ENCODE data around the gene TMEM175. TPM values are rescaled to one million over a fixed set of nuclear protein-coding genes. Genes with fewer than 3 reads are reported as not detected.

The TMEM175 gene
- total and polyA plus RNA-seq, 2 of the 8 experiments (the other 6 are each of a cell fraction or from before 2014, with no cell fraction given) = 4.9 to 20.7 TPM

- Histone ChIP-seq H3K4me2 (ENCODE audit: insufficient read depth in 1 of 2, low read depth in 2 of 2, low read length in 2 of 2) (no peak overlapping the region), H3K4me1 (replicated peaks in 1 of 4; ENCODE audit: control insufficient read depth in 3 of 4, insufficient read depth in 4 of 4, low read length in 3 of 4) (peaks cover 0 to 8% (median 0%) of the 10 kb centered on the region in 4 experiments; a peak in 3 of 7 replicates), H3K4ac (replicated peaks; ENCODE audit: insufficient read length, low read depth, low read length) (no peak overlapping the region), H3K14ac (ENCODE audit: insufficient read length) (no peak overlapping the region), H3K9me3 (ENCODE audit: insufficient read depth in 2 of 2, low read depth in 1 of 2, low read length in 1 of 2) (no peaks in the 10 kb centered on the region), H2BK15ac (ENCODE audit: low read length) (no peak overlapping the region), H2AK5ac (ENCODE audit: low read depth, low read length) (no peak overlapping the region), H3K4me3 (ENCODE audit: extremely low read depth in 1 of 4, insufficient read depth in 2 of 4, low read depth in 3 of 4, low read length in 4 of 4) (no peak overlapping the region), H2AFZ (ENCODE audit: low read length) (no peak overlapping the region), H4K91ac (replicated peaks; ENCODE audit: insufficient read length, low read length) (no peak overlapping the region), H3K23ac (ENCODE audit: insufficient read length) (no peak overlapping the region), H3K56ac (replicated peaks; ENCODE audit: insufficient read length, low read depth, low read length) (no peak overlapping the region), H3K27ac (ENCODE audit: low read depth, low read length) (no peak overlapping the region), H3K36me3 (ENCODE audit: control insufficient read depth in 2 of 4, insufficient read depth in 4 of 4, low read length in 3 of 4) (peaks cover 0 to 8% (median 0%) of the 10 kb centered on the region in 4 experiments; a peak in 1 of 8 replicates), H4K5ac (ENCODE audit: insufficient read length, low read depth, low read length) (no peak overlapping the region), H2BK5ac (ENCODE audit: low read depth, low read length) (no peak overlapping the region; the same call in 1 of the 2 replicates), H4K20me1 (replicated peaks in 1 of 2; ENCODE audit: control insufficient read depth in 1 of 2, insufficient read depth in 2 of 2, low read length in 2 of 2) (peaks cover 5 to 16% of the 10 kb centered on the region in 2 experiments), H2BK12ac (ENCODE audit: low read depth, low read length) (no peak overlapping the region), H3K18ac (ENCODE audit: extremely low read depth, low read length) (no peak overlapping the region), H3K9ac (replicated peaks in 1 of 4; ENCODE audit: extremely low read depth in 1 of 4, low read depth in 3 of 4, low read length in 3 of 4) (no peak overlapping the region), H4K8ac (ENCODE audit: extremely low read depth, insufficient read depth, low read length) (no peak overlapping the region; the same call in 1 of the 2 replicates), H3K23me2 (ENCODE audit: low read depth, low read length) (no peaks in the 10 kb centered on the region), H3K27me3 (replicated peaks in 1 of 4; ENCODE audit: control insufficient read depth in 3 of 4, extremely low read depth in 1 of 4, insufficient read depth in 3 of 4, low read length in 3 of 4) (no peaks in the 10 kb centered on the region), H3K79me2 (ENCODE audit: control insufficient read depth in 1 of 2, insufficient read depth in 2 of 2, low read length in 2 of 2) (no peaks in the 10 kb centered on the region), H2BK120ac (replicated peaks; ENCODE audit: low read depth, low read length) (no peak overlapping the region), H3K79me1 (ENCODE audit: low read depth, low read length) (peaks cover 6% of the 10 kb centered on the region), H2BK20ac (ENCODE audit: low read length) (no peak overlapping the region)
- ChIA-PET POLR2A (ENCODE audit: partially characterized antibody) (no interaction called here), CTCF (ENCODE audit: partially characterized antibody) (interaction anchor here (1.0 to 1.9 kb wide), 3 partner anchors 9 to 94 kb away, joined by 3 to 6 read pairs (median 5); no protein-coding TSS in a partner anchor)
- 91% methylated on average over 23 of the region's 26 CpGs; no CpG with 5 or more reads in 1 of the 2 experiments for WGBS, 2 experiments (ENCODE audit: extremely low coverage in 1 of 2, insufficient coverage in 1 of 2, insufficient read length in 1 of 2, insufficient replicate concordance in 2 of 2, low coverage in 1 of 2, low lambda C conversion rate in 2 of 2, missing lambda C conversion rate in 1 of 2)
- no peak for DNase-seq (ENCODE audit: low read depth in 1 of 2, low spot score in 2 of 2)
- no peak for FAIRE-seq
- no peak for TF ChIP-seq HDAC6 (IDR thresholded peaks at IDR 0.05; ENCODE audit: low read depth, low read length)
- TF ChIP-seq E2F6 (IDR thresholded peaks at IDR 0.05) = no peak
- no peak for TF ChIP-seq CBX5 (IDR thresholded peaks at IDR 0.05; ENCODE audit: low read depth, low read length)
- TF ChIP-seq RXRA (IDR thresholded peaks at IDR 0.05; ENCODE audit: insufficient read depth, low read depth, low read length) = no peak
- TF ChIP-seq NRF1 (IDR thresholded peaks at IDR 0.05; ENCODE audit: low read depth, low read length) = no peak
- no peak for TF ChIP-seq CHD2 (IDR thresholded peaks at IDR 0.05; ENCODE audit: low read length)
- no peak for TF ChIP-seq CTBP2 (IDR thresholded peaks at IDR 0.05; ENCODE audit: borderline replicate concordance, insufficient read depth, insufficient read length, low read length)
- TF ChIP-seq PHF8 (conservative IDR thresholded peaks at IDR 0.05; ENCODE audit: low read depth, low read length) = no peak
- no peak for TF ChIP-seq RFX5 (IDR thresholded peaks at IDR 0.05; ENCODE audit: borderline replicate concordance, low read depth, low read length)
- TF ChIP-seq TAF1 (IDR thresholded peaks at IDR 0.05; ENCODE audit: low read depth, low read length) = no peak
- TF ChIP-seq TAF7 (optimal IDR thresholded peaks at IDR 0.05; ENCODE audit: borderline replicate concordance, low read depth, low read length) = no peak
- TF ChIP-seq, protein P1, sequence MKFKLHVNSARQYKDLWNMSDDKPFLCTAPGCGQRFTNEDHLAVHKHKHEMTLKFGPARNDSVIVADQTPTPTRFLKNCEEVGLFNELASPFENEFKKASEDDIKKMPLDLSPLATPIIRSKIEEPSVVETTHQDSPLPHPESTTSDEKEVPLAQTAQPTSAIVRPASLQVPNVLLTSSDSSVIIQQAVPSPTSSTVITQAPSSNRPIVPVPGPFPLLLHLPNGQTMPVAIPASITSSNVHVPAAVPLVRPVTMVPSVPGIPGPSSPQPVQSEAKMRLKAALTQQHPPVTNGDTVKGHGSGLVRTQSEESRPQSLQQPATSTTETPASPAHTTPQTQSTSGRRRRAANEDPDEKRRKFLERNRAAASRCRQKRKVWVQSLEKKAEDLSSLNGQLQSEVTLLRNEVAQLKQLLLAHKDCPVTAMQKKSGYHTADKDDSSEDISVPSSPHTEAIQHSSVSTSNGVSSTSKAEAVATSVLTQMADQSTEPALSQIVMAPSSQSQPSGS (IDR thresholded peaks at IDR 0.05; ENCODE audit: low read length) = no peak
Measured at GRCh38 chr4:900073-900472, 32.2 kb upstream of the TMEM175 start.
